ENCODE data around the gene RFC1. TPM values are rescaled to one million over a fixed set of nuclear protein-coding genes. Genes with fewer than 3 reads are reported as not detected.

Gene RFC1
- total RNA-seq: 53.4 and 60.0 TPM in 2 replicates

GRCh38 chr4:39365830-39366771 is at the start of gene RFC1:
Gene RFC1 (minus strand): TSS chr4:39366362. CDS start chr4:39366241, 121 bp downstream.

GRCh38 chr4:39406763-39407583 is 40.8 kb upstream of the RFC1 start, which contains the start of gene KLB:
Gene KLB (plus strand): TSS chr4:39406930. CDS start chr4:39406950, 20 bp downstream.

Small RNAs within 50 kb of the gene (small RNA-seq; reads per million reads assigned to genes)
- gene MIR5591 (not detected), gene RNU6-32P (not detected), gene RNU6-887P (not detected)

Other genes starting within 250 kb of the RFC1 start
- 48.8 and 49.1 TPM in 2 replicates for gene WDR19, start 183.8 kb downstream of the RFC1 start, total RNA-seq
- gene KLB, start 40.6 kb upstream of the RFC1 start, total RNA-seq: under 0.01 TPM in 1 of 2 replicates, not detected in the other
- 1,737 and 2,744 TPM in 2 replicates for gene RPL9, start 92.6 kb upstream of the RFC1 start, total RNA-seq
- gene LIAS, start 92.7 kb upstream of the RFC1 start, total RNA-seq: 7.9 and 11.1 TPM in 2 replicates
- gene UGDH, start 161.1 kb upstream of the RFC1 start, total RNA-seq: 712 and 723 TPM in 2 replicates

Data from articular chondrocyte of knee joint (primary cell).